IPS-15b (cell line): ENCODE measurements around the gene PRXL2C.

Source experiments
- H3K27me3 ChIP-seq: one replicate; pipeline ENCODE4 v1.6.1; 2013; ENCODE audit warnings: low read length; ENCODE audit not compliant: control insufficient read depth, insufficient read depth
- H3K36me3 ChIP-seq: one replicate; pipeline ENCODE4 v1.6.1; 2013; ENCODE audit warnings: low read length; ENCODE audit not compliant: control insufficient read depth, insufficient read depth
- H3K4me1 ChIP-seq: one replicate; pipeline ENCODE4 v1.6.1; 2013; ENCODE audit warnings: mild to moderate bottlenecking, low read length; ENCODE audit not compliant: control insufficient read depth, insufficient read depth
- H3K4me3 ChIP-seq: one replicate; pipeline ENCODE4 v1.5.1; 2013; ENCODE audit warnings: low read depth, low read length
- H3K9ac ChIP-seq: one replicate; pipeline ENCODE4 v1.6.1; 2013; ENCODE audit warnings: low read depth, mild to moderate bottlenecking, low read length
- H3K9me3 ChIP-seq: one replicate; pipeline ENCODE4 v1.6.1; 2013; ENCODE audit warnings: mild to moderate bottlenecking, low read length; ENCODE audit not compliant: control insufficient read depth, insufficient read depth

Gene PRXL2C

GRCh38 chr9:96604004-96604319, 51.2 kb downstream of the PRXL2C start:
- H3K9me3 ChIP-seq, result no peaks in the 10 kb centered on the region
- no peaks in the 10 kb centered on the region for H3K27me3 ChIP-seq
- H3K9ac ChIP-seq, result no peak overlapping the region
- no peak overlapping the region for H3K4me3 ChIP-seq
- no peaks in the 10 kb centered on the region for H3K4me1 ChIP-seq
- H3K36me3 ChIP-seq, result no peaks in the 10 kb centered on the region

GRCh38 chr9:96603305-96604003, 51.7 kb downstream of the PRXL2C start:
- no peaks in the 10 kb centered on the region for H3K9me3 ChIP-seq
- no peaks in the 10 kb centered on the region for H3K4me1 ChIP-seq
- no peak overlapping the region for H3K9ac ChIP-seq
- no peaks in the 10 kb centered on the region for H3K36me3 ChIP-seq
- H3K27me3 ChIP-seq, result no peaks in the 10 kb centered on the region
- no peak overlapping the region for H3K4me3 ChIP-seq

GRCh38 chr9:96599298-96599697, 55.8 kb downstream of the PRXL2C start:
- H3K36me3 ChIP-seq, result no peaks in the 10 kb centered on the region
- no peaks in the 10 kb centered on the region for H3K9me3 ChIP-seq
- no peaks in the 10 kb centered on the region for H3K27me3 ChIP-seq
- no peak overlapping the region for H3K9ac ChIP-seq
- H3K4me3 ChIP-seq, result no peak overlapping the region
- H3K4me1 ChIP-seq, result no peaks in the 10 kb centered on the region

- no peaks in the 10 kb centered on the region for H3K36me3 ChIP-seq
- H3K27me3 ChIP-seq, result no peaks in the 10 kb centered on the region
- no peak overlapping the region for H3K4me3 ChIP-seq
- H3K4me1 ChIP-seq, result no peaks in the 10 kb centered on the region
- H3K9me3 ChIP-seq, result no peaks in the 10 kb centered on the region
- H3K9ac ChIP-seq, result no peak overlapping the region
Observed at GRCh38 chr9:96596601-96597111, 58.5 kb downstream of the PRXL2C start.
